Stomach (tissue), 4 donors: ENCODE data around the gene KCNT1.

ENCODE experiments used
- EP300 ChIP-seq: sonication (generic); formaldehyde crosslinking; IDR thresholded peaks from one replicate; pipeline ENCODE4 v1.6.1; 2017; ENCODE audit warnings: antibody characterized with exemption
- POLR2A ChIP-seq, 4 donors: fragments of 450-650 bp; IDR thresholded peaks; one replicate each; pipeline ENCODE4 v1.6.1; 2016; ENCODE audit warnings: antibody characterized with exemption in 4 of 4, control low read depth in 2 of 4, mild to moderate bottlenecking in 1 of 4, moderate library complexity in 1 of 4
- TF ChIP-seq, protein P1 (sequence below), 7 experiments: fragments of 450-650 bp in 4 of 7; fragments of 200-600 bp in 3 of 7; sonication (generic) in 3 of 7; IDR thresholded peaks; one replicate each; pipeline ENCODE4 v1.5.1; 2016 to 2019; ENCODE audit warnings: antibody characterized with exemption in 7 of 7, control low read depth in 2 of 7, mild to moderate bottlenecking in 1 of 7

DNA sequence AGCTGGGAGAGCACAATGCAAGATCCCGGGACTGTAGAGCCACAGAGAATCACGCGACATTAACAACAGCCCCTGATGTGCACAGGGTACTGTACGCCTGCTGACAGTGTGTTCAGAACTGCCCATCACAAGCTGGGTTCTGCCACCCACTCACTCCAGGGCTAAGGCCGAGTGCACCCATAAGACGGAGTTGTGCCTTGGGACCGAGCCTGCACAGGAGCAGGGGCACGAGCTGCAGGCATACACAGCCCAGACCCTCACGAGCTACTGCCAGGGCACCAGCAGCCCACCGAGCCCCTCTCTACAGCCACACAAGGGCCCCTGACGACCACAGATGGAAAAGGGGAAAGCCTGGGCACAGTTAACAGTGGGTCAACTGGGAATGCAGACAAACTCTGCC is 137.5 kb downstream of the KCNT1 start:
- no peak for TF ChIP-seq POLR2A (IDR thresholded peaks at IDR 0.05)
- TF ChIP-seq, protein P1, sequence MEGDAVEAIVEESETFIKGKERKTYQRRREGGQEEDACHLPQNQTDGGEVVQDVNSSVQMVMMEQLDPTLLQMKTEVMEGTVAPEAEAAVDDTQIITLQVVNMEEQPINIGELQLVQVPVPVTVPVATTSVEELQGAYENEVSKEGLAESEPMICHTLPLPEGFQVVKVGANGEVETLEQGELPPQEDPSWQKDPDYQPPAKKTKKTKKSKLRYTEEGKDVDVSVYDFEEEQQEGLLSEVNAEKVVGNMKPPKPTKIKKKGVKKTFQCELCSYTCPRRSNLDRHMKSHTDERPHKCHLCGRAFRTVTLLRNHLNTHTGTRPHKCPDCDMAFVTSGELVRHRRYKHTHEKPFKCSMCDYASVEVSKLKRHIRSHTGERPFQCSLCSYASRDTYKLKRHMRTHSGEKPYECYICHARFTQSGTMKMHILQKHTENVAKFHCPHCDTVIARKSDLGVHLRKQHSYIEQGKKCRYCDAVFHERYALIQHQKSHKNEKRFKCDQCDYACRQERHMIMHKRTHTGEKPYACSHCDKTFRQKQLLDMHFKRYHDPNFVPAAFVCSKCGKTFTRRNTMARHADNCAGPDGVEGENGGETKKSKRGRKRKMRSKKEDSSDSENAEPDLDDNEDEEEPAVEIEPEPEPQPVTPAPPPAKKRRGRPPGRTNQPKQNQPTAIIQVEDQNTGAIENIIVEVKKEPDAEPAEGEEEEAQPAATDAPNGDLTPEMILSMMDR (IDR thresholded peaks at IDR 0.05): no peak
- TF ChIP-seq EP300: no peak
